HuH-7.5 (cell line): ENCODE results near the gene FBXO42.

Experiments
- DNase-seq: peaks from one replicate; pipeline ENCODE4 v3.0.0; 2011; ENCODE audit warnings: low spot score

The FBXO42 gene

GRCh38 chr1:16324456-16324890 is 27.8 kb downstream of the FBXO42 start:
- DNase-seq = no peak

GRCh38 chr1:16321176-16321867 is 31.0 kb downstream of the FBXO42 start:
- no peak for DNase-seq

GRCh38 chr1:16318555-16318954 is 33.7 kb downstream of the FBXO42 start:
- DNase-seq = no peak

- DNase-seq = no peak
Observed at GRCh38 chr1:16315437-16315836, 36.8 kb downstream of the FBXO42 start.

GRCh38 chr1:16307222-16307621 is 45.1 kb downstream of the FBXO42 start:
- DNase-seq = no peak

GRCh38 chr1:16302709-16303627 is 49.3 kb downstream of the FBXO42 start:
- no peak for DNase-seq

- no peak for DNase-seq
Observed at GRCh38 chr1:16300436-16300835, 51.8 kb downstream of the FBXO42 start.

- no peak for DNase-seq
Observed at GRCh38 chr1:16298653-16299052, 53.6 kb downstream of the FBXO42 start.

- DNase-seq = no peak
Observed at GRCh38 chr1:16296643-16297042, 55.6 kb downstream of the FBXO42 start.

GRCh38 chr1:16294219-16295212 is 57.8 kb downstream of the FBXO42 start:
- no peak for DNase-seq

GRCh38 chr1:16293538-16293937 is 58.7 kb downstream of the FBXO42 start:
- DNase-seq = no peak

GRCh38 chr1:16292739-16293138 is 59.5 kb downstream of the FBXO42 start:
- no peak for DNase-seq

GRCh38 chr1:16289959-16290358 is 62.3 kb downstream of the FBXO42 start:
- no peak for DNase-seq

- DNase-seq = no peak
Observed at GRCh38 chr1:16286122-16286521, 66.2 kb downstream of the FBXO42 start.

- DNase-seq = no peak
Observed at GRCh38 chr1:16281765-16282164, 70.5 kb downstream of the FBXO42 start.

- no peak for DNase-seq
Observed at GRCh38 chr1:16279186-16279585, 73.1 kb downstream of the FBXO42 start.

GRCh38 chr1:16276302-16277030 is 75.8 kb downstream of the FBXO42 start:
- no peak for DNase-seq

GRCh38 chr1:16275591-16275990 is 76.7 kb downstream of the FBXO42 start:
- no peak for DNase-seq

GRCh38 chr1:16267690-16268180 is 84.5 kb downstream of the FBXO42 start:
- no peak for DNase-seq

GRCh38 chr1:16266411-16267118 is 85.7 kb downstream of the FBXO42 start:
- DNase-seq = no peak
